ENCODE data around the gene TRMT6.

TRMT6 gene

GRCh38 chr20:5950271-5951031 lies at the start of gene TRMT6, which contains the start of gene MCM8:
TRMT6 (minus strand) TSS chr20:5950533; CDS start chr20:5950405, 128 bp downstream.
MCM8 (plus strand) TSS chr20:5950652; CDS start chr20:5952016, 1,364 bp downstream.
- DNase-seq = peak; percentile 91 to 95 (median 94)

- DNase-seq = no peak
Observed at GRCh38 chr20:5999783-6000182, 49.5 kb upstream of the TRMT6 start.

- DNase-seq = peak in 4 of 6 experiments; percentile 8 to 37 (median 22)
Observed at GRCh38 chr20:5996765-5997164, 46.4 kb upstream of the TRMT6 start.

- DNase-seq = no peak
Observed at GRCh38 chr20:5991623-5992441, 41.5 kb upstream of the TRMT6 start.

- no peak for DNase-seq
Observed at GRCh38 chr20:5990946-5991345, 40.6 kb upstream of the TRMT6 start.

GRCh38 chr20:5989539-5989938 lies 39.2 kb upstream of the TRMT6 start:
- no peak for DNase-seq

GRCh38 chr20:5987383-5987782 lies 37.0 kb upstream of the TRMT6 start:
- DNase-seq = no peak

- DNase-seq = no peak
Observed at GRCh38 chr20:5980720-5981538, 30.6 kb upstream of the TRMT6 start.

GRCh38 chr20:5979801-5980200 lies 29.5 kb upstream of the TRMT6 start:
- DNase-seq = no peak

- DNase-seq = no peak
Observed at GRCh38 chr20:5977975-5978374, 27.6 kb upstream of the TRMT6 start.

GRCh38 chr20:5977223-5977622 lies 26.9 kb upstream of the TRMT6 start:
- no peak for DNase-seq

GRCh38 chr20:5975778-5976177 lies 25.4 kb upstream of the TRMT6 start:
- DNase-seq = no peak

- no peak for DNase-seq
Observed at GRCh38 chr20:5974531-5974930, 24.2 kb upstream of the TRMT6 start.

- no peak for DNase-seq
Observed at GRCh38 chr20:5973971-5974370, 23.6 kb upstream of the TRMT6 start.

GRCh38 chr20:5973172-5973571 lies 22.8 kb upstream of the TRMT6 start:
- no peak for DNase-seq

GRCh38 chr20:5971203-5971602 lies 20.9 kb upstream of the TRMT6 start:
- DNase-seq = no peak

- DNase-seq = no peak
Observed at GRCh38 chr20:5970381-5970780, 20.0 kb upstream of the TRMT6 start.

- DNase-seq = no peak
Observed at GRCh38 chr20:5969940-5970339, 19.6 kb upstream of the TRMT6 start.

- DNase-seq = no peak
Observed at GRCh38 chr20:5969348-5969935, 19.1 kb upstream of the TRMT6 start.

GRCh38 chr20:5968462-5968861 lies 18.1 kb upstream of the TRMT6 start:
- no peak for DNase-seq

GRCh38 chr20:5967469-5967868 lies 17.1 kb upstream of the TRMT6 start:
- DNase-seq = no peak

- DNase-seq = no peak
Observed at GRCh38 chr20:5949943-5950270, 426 bp downstream of the TRMT6 start.

GRCh38 chr20:5947276-5947675 lies 3.1 kb downstream of the TRMT6 start:
- no peak for DNase-seq

Measured in stimulated activated naive CD4-positive, alpha-beta T cell (primary cell).